ENCODE results near the gene GNB1L. TPM values are rescaled to one million over a fixed set of nuclear protein-coding genes. Genes with fewer than 3 reads are reported as not detected.

Gene GNB1L
- total RNA-seq, 1 experiment from 2014 or later, result 18.0 TPM

DNA sequence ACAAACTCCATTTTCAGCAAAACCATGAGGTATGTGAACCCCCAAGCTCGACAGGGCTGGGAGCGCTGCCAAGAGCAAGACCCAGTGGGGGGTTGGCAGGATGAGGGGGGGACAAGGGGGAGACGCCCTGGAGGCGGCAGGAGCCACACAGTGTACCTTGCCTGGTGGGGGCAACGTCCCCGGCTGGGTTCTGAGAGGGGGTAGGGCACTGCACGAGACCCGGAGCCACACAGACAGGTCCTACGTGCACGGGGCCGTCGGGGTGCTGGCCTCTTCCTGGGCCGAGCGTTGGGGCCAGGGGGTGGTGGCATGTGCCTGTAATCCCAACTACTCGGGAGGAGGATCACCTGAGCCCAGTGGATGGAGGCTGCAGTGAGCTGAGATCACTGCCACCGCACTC, 65.3 kb downstream of the GNB1L start:
- DNase-seq (ENCODE audit: low spot score) (no peak), ATAC-seq (no peak)
- Mint-ChIP-seq H3K27me3 (ENCODE audit: low read depth) (no peaks in the 10 kb centered on the region; the same call in 1 of the 2 replicates), H3K4me1 (no peaks in the 10 kb centered on the region), H3K27ac (no peak overlapping the region), H3K9me3 (no peaks in the 10 kb centered on the region), H3K36me3 (0 out of 2 replicates have a peak, but pooled peaks cover 3% of the 10 kb centered on the region), H3K4me3 (no peak overlapping the region)
- ChIA-PET CTCF (interaction anchor here (0.7 to 2.9 kb wide), 2 partner anchors 11 to 110 kb away, joined by 4 to 7 read pairs; no protein-coding TSS in a partner anchor), POLR2A (no interaction called here)
- TF ChIP-seq, protein P1, sequence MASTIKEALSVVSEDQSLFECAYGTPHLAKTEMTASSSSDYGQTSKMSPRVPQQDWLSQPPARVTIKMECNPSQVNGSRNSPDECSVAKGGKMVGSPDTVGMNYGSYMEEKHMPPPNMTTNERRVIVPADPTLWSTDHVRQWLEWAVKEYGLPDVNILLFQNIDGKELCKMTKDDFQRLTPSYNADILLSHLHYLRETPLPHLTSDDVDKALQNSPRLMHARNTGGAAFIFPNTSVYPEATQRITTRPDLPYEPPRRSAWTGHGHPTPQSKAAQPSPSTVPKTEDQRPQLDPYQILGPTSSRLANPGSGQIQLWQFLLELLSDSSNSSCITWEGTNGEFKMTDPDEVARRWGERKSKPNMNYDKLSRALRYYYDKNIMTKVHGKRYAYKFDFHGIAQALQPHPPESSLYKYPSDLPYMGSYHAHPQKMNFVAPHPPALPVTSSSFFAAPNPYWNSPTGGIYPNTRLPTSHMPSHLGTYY (CRISPR knock-in tag; IDR thresholded peaks at IDR 0.05), result no peak
- TF ChIP-seq OVOL2 (CRISPR knock-in tag; IDR thresholded peaks at IDR 0.05; ENCODE audit: borderline replicate concordance) (no peak), MYBL2 (CRISPR knock-in tag; IDR thresholded peaks at IDR 0.05) (no peak), ZNF416 (CRISPR knock-in tag; IDR thresholded peaks at IDR 0.05) (no peak), HMGA2 (CRISPR knock-in tag; IDR thresholded peaks at IDR 0.05) (no peak), NFYB (CRISPR knock-in tag; conservative IDR thresholded peaks at IDR 0.05; ENCODE audit: low read depth) (no peak), IRF2 (CRISPR knock-in tag; IDR thresholded peaks at IDR 0.05; ENCODE audit: borderline replicate concordance, low read depth) (no peak), ZBTB21 (CRISPR knock-in tag; IDR thresholded peaks at IDR 0.05; ENCODE audit: borderline replicate concordance) (no peak), ATF1 (CRISPR knock-in tag; IDR thresholded peaks at IDR 0.05) (no peak), CREB1 (CRISPR knock-in tag; IDR thresholded peaks at IDR 0.05) (no peak), ZNF263 (CRISPR knock-in tag; IDR thresholded peaks at IDR 0.05; ENCODE audit: low read depth) (no peak), ZNF219 (CRISPR knock-in tag; IDR thresholded peaks at IDR 0.05; ENCODE audit: borderline replicate concordance) (no peak), CREM (CRISPR knock-in tag; IDR thresholded peaks at IDR 0.05) (no peak), TEAD1 (CRISPR knock-in tag; IDR thresholded peaks at IDR 0.05) (no peak)
- TF ChIP-seq, protein P2, sequence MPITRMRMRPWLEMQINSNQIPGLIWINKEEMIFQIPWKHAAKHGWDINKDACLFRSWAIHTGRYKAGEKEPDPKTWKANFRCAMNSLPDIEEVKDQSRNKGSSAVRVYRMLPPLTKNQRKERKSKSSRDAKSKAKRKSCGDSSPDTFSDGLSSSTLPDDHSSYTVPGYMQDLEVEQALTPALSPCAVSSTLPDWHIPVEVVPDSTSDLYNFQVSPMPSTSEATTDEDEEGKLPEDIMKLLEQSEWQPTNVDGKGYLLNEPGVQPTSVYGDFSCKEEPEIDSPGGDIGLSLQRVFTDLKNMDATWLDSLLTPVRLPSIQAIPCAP (CRISPR knock-in tag; IDR thresholded peaks at IDR 0.05), result no peak
- TF ChIP-seq, protein P3, sequence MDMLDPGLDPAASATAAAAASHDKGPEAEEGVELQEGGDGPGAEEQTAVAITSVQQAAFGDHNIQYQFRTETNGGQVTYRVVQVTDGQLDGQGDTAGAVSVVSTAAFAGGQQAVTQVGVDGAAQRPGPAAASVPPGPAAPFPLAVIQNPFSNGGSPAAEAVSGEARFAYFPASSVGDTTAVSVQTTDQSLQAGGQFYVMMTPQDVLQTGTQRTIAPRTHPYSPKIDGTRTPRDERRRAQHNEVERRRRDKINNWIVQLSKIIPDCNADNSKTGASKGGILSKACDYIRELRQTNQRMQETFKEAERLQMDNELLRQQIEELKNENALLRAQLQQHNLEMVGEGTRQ (CRISPR knock-in tag; IDR thresholded peaks at IDR 0.05), result no peak
- TF ChIP-seq, protein P4, sequence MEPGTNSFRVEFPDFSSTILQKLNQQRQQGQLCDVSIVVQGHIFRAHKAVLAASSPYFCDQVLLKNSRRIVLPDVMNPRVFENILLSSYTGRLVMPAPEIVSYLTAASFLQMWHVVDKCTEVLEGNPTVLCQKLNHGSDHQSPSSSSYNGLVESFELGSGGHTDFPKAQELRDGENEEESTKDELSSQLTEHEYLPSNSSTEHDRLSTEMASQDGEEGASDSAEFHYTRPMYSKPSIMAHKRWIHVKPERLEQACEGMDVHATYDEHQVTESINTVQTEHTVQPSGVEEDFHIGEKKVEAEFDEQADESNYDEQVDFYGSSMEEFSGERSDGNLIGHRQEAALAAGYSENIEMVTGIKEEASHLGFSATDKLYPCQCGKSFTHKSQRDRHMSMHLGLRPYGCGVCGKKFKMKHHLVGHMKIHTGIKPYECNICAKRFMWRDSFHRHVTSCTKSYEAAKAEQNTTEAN (CRISPR knock-in tag; IDR thresholded peaks at IDR 0.05), result no peak
- TF ChIP-seq, protein P5, sequence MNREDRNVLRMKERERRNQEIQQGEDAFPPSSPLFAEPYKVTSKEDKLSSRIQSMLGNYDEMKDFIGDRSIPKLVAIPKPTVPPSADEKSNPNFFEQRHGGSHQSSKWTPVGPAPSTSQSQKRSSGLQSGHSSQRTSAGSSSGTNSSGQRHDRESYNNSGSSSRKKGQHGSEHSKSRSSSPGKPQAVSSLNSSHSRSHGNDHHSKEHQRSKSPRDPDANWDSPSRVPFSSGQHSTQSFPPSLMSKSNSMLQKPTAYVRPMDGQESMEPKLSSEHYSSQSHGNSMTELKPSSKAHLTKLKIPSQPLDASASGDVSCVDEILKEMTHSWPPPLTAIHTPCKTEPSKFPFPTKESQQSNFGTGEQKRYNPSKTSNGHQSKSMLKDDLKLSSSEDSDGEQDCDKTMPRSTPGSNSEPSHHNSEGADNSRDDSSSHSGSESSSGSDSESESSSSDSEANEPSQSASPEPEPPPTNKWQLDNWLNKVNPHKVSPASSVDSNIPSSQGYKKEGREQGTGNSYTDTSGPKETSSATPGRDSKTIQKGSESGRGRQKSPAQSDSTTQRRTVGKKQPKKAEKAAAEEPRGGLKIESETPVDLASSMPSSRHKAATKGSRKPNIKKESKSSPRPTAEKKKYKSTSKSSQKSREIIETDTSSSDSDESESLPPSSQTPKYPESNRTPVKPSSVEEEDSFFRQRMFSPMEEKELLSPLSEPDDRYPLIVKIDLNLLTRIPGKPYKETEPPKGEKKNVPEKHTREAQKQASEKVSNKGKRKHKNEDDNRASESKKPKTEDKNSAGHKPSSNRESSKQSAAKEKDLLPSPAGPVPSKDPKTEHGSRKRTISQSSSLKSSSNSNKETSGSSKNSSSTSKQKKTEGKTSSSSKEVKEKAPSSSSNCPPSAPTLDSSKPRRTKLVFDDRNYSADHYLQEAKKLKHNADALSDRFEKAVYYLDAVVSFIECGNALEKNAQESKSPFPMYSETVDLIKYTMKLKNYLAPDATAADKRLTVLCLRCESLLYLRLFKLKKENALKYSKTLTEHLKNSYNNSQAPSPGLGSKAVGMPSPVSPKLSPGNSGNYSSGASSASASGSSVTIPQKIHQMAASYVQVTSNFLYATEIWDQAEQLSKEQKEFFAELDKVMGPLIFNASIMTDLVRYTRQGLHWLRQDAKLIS (CRISPR knock-in tag; IDR thresholded peaks at IDR 0.05; ENCODE audit: borderline replicate concordance), result no peak
- TF ChIP-seq, protein P6, sequence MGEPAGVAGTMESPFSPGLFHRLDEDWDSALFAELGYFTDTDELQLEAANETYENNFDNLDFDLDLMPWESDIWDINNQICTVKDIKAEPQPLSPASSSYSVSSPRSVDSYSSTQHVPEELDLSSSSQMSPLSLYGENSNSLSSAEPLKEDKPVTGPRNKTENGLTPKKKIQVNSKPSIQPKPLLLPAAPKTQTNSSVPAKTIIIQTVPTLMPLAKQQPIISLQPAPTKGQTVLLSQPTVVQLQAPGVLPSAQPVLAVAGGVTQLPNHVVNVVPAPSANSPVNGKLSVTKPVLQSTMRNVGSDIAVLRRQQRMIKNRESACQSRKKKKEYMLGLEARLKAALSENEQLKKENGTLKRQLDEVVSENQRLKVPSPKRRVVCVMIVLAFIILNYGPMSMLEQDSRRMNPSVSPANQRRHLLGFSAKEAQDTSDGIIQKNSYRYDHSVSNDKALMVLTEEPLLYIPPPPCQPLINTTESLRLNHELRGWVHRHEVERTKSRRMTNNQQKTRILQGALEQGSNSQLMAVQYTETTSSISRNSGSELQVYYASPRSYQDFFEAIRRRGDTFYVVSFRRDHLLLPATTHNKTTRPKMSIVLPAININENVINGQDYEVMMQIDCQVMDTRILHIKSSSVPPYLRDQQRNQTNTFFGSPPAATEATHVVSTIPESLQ (CRISPR knock-in tag; IDR thresholded peaks at IDR 0.05), result no peak
- TF ChIP-seq, protein P7, sequence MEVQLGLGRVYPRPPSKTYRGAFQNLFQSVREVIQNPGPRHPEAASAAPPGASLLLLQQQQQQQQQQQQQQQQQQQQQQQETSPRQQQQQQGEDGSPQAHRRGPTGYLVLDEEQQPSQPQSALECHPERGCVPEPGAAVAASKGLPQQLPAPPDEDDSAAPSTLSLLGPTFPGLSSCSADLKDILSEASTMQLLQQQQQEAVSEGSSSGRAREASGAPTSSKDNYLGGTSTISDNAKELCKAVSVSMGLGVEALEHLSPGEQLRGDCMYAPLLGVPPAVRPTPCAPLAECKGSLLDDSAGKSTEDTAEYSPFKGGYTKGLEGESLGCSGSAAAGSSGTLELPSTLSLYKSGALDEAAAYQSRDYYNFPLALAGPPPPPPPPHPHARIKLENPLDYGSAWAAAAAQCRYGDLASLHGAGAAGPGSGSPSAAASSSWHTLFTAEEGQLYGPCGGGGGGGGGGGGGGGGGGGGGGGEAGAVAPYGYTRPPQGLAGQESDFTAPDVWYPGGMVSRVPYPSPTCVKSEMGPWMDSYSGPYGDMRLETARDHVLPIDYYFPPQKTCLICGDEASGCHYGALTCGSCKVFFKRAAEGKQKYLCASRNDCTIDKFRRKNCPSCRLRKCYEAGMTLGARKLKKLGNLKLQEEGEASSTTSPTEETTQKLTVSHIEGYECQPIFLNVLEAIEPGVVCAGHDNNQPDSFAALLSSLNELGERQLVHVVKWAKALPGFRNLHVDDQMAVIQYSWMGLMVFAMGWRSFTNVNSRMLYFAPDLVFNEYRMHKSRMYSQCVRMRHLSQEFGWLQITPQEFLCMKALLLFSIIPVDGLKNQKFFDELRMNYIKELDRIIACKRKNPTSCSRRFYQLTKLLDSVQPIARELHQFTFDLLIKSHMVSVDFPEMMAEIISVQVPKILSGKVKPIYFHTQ (CRISPR knock-in tag; IDR thresholded peaks at IDR 0.05), result no peak

All from WTC11 (cell line).